Glutamatergic neuron (in vitro differentiated cells): Measurements from ENCODE around the gene TINCR. TPM values are rescaled to one million over a fixed set of nuclear protein-coding genes. Genes with fewer than 3 reads are reported as not detected.

Experiments used
- DNase-seq: peaks from one replicate; pipeline ENCODE4 v3.0.0; 2022
- H3K27ac Mint-ChIP-seq: one replicate; pipeline ENCODE4 v1.8.0; 2020; ENCODE audit warnings: mild to moderate bottlenecking, mixed read lengths, inconsistent platforms; ENCODE audit not compliant: unreplicated experiment
- H3K27me3 Mint-ChIP-seq: one replicate; pipeline ENCODE4 v1.8.0; 2020; ENCODE audit warnings: mild to moderate bottlenecking, moderate library complexity, mixed read lengths, inconsistent platforms; ENCODE audit not compliant: unreplicated experiment
- H3K36me3 Mint-ChIP-seq: one replicate; pipeline ENCODE4 v1.8.0; 2020; ENCODE audit warnings: mild to moderate bottlenecking, mixed read lengths, inconsistent platforms; ENCODE audit not compliant: unreplicated experiment
- H3K4me1 Mint-ChIP-seq: one replicate; pipeline ENCODE4 v1.8.0; 2020; ENCODE audit warnings: mild to moderate bottlenecking, low read depth, mixed read lengths, inconsistent platforms; ENCODE audit not compliant: unreplicated experiment
- H3K4me3 Mint-ChIP-seq: one replicate; pipeline ENCODE4 v1.8.0; 2020; ENCODE audit warnings: mild to moderate bottlenecking, mixed read lengths, inconsistent platforms; ENCODE audit not compliant: unreplicated experiment
- H3K9me3 Mint-ChIP-seq: one replicate; pipeline ENCODE4 v1.8.0; 2020; ENCODE audit warnings: mild to moderate bottlenecking, moderate library complexity, mixed read lengths, inconsistent platforms; ENCODE audit not compliant: unreplicated experiment
- CTCF ChIP-seq: fragments of 200-600 bp; sonication (generic); IDR thresholded peaks from one replicate; pipeline ENCODE4 v1.5.0; 2021; ENCODE audit not compliant: partially characterized antibody, unreplicated experiment
- total RNA-seq: library from RNA; stranded (reverse); fragmentation: NEBNext Ultra II Directional; extraction: Animal tissue kit (Norgen Biotek cat#: 25700); gene quantifications from one replicate; pipeline ENCODE4 v1.2.1, GENCODE V29; 2021; ENCODE audit not compliant: unreplicated experiment

TINCR gene
- total RNA-seq, 1 donor from 2014 or later: 1.0 TPM

GRCh38 chr19:5593343-5594255, 25.8 kb upstream of the TINCR start:
- no peak for TF ChIP-seq CTCF
- H3K27ac Mint-ChIP-seq: no peak overlapping the region
- DNase-seq: no peak
- no peaks in the 10 kb centered on the region for H3K27me3 Mint-ChIP-seq
- H3K36me3 Mint-ChIP-seq: no peaks in the 10 kb centered on the region
- no peak overlapping the region for H3K4me3 Mint-ChIP-seq
- peaks cover 2% of the 10 kb centered on the region for H3K9me3 Mint-ChIP-seq
- H3K4me1 Mint-ChIP-seq: peaks cover 4% of the 10 kb centered on the region

DNA sequence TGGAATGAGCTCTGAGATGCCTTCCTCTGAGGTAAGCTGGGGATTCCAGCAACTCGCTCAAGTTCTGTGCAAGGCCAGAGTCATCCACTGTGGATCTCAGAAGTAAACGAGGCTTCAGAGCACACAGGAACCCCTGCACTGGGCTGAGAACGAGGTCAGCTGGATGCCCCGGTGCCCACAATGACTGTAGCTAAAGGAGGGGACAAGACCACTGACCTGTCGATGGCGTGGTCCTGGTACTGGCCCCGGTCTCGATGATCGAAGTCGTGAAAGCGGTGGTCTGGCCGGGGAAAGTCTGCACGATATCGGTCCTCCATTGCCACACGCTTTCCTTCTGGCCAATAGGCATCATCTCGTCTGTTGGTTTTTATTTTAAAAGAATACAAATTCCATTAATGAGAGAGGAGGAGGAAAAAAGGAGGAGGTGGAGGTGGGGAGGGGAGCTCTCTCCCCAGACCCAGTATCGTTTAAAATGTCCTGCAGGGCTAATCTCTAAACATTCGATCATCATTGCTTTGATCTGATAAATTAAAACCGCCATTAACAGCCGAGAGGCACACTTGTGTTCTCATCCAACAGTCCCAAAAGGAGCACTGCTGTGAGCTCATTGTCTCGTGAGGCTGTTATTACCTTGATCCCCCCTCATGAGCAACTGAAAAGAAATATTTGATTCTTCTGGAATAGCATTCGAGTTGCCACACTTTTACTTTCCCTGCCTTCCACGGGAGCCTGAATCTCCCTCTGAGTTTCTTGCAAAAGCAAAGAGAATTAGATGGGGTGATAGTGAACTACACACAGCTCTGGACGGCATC, 25.0 kb upstream of the TINCR start:
- Mint-ChIP-seq H3K36me3 (no peaks in the 10 kb centered on the region), H3K27ac (no peak overlapping the region), H3K9me3 (peaks cover 6% of the 10 kb centered on the region), H3K27me3 (no peaks in the 10 kb centered on the region), H3K4me3 (no peak overlapping the region), H3K4me1 (peaks cover 5% of the 10 kb centered on the region)
- no peak for DNase-seq
- TF ChIP-seq CTCF: no peak

DNA sequence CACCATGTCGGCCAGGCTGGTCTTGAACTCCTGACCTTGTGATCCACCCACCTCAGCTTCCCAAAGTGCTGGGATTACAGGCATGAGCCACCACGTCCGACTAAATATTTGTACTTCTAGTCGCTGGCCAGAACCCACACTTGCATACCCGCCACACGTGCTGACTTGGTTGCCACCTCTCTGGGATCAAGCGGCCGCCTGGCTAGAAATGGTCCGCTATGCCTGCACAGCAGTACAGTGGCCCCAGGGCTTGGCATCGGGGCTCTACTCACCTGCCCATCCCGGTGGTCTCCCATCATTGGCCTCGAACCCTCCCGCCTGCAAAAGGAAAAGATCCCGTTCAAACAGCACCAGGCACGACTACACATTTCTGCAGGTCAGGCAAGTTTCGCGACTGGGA, 23.7 kb upstream of the TINCR start:
- no peak overlapping the region for H3K27ac Mint-ChIP-seq
- no peaks in the 10 kb centered on the region for H3K36me3 Mint-ChIP-seq
- H3K27me3 Mint-ChIP-seq: peaks cover 2% of the 10 kb centered on the region
- DNase-seq: no peak
- no peak overlapping the region for H3K4me3 Mint-ChIP-seq
- H3K4me1 Mint-ChIP-seq: peaks cover 7% of the 10 kb centered on the region
- no peak for TF ChIP-seq CTCF
- peaks cover 6% of the 10 kb centered on the region for H3K9me3 Mint-ChIP-seq

DNA sequence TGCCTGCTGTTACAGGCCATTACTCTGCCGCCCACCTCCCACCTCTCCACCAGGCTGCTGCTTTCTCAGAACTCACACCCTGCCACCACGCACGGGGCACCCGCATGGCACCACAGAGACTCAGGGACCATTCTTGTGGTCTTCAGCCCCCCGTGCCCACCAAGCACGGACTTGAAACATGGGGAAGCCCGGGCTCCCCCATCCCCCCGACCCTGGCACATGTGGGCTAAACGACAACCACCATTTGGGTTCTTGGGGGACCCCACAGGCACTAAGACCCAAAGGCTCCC, 23.1 kb upstream of the TINCR start:
- Mint-ChIP-seq H3K4me1 (peaks cover 8% of the 10 kb centered on the region), H3K27ac (no peak overlapping the region), H3K36me3 (no peaks in the 10 kb centered on the region), H3K9me3 (peaks cover 6% of the 10 kb centered on the region), H3K4me3 (no peak overlapping the region), H3K27me3 (peaks cover 2% of the 10 kb centered on the region)
- no peak for DNase-seq
- TF ChIP-seq CTCF: no peak
